Aorta (tissue), 5 donors: Measurements from ENCODE around the gene NHERF2. TPM values are rescaled to one million over a fixed set of nuclear protein-coding genes. Genes with fewer than 3 reads are reported as not detected.

Source experiments
- ATAC-seq: fragments of 200-7000 bp; cut with Tn5 transposase; one replicate; pipeline ENCODE4 v1.9.1; 2022; ENCODE audit warnings: moderate library complexity; ENCODE audit not compliant: low FRiP score
- DNase-seq, 2 donors: peaks; one replicate each; pipeline ENCODE4 v3.0.0-alpha.2; 2020
- H3K27ac ChIP-seq, 2 donors: one replicate each; pipeline ENCODE4 v1.5.1; 2013; ENCODE audit warnings: low read length in 2 of 2, mild to moderate bottlenecking in 2 of 2, moderate library complexity in 2 of 2, control low read depth in 1 of 2, inconsistent platforms in 1 of 2, low read depth in 1 of 2
- H3K27me3 ChIP-seq, 2 donors: one replicate each; pipeline ENCODE4 v1.6.1; 2013; ENCODE audit warnings: control low read depth in 1 of 2, low read length in 1 of 2, mild to moderate bottlenecking in 1 of 2, moderate library complexity in 1 of 2; ENCODE audit not compliant: insufficient read depth in 2 of 2, control insufficient read depth in 1 of 2
- H3K36me3 ChIP-seq, 2 donors: one replicate each; pipeline ENCODE4 v1.6.1; 2013; ENCODE audit warnings: control low read depth in 1 of 2, low read length in 1 of 2, mild to moderate bottlenecking in 1 of 2; ENCODE audit not compliant: insufficient read depth in 2 of 2, control insufficient read depth in 1 of 2
- H3K4me1 ChIP-seq, 2 donors: one replicate each; pipeline ENCODE4 v1.6.1; 2013; ENCODE audit warnings: low read length in 2 of 2, control low read depth in 1 of 2, mild to moderate bottlenecking in 1 of 2, moderate library complexity in 1 of 2; ENCODE audit not compliant: insufficient read depth in 2 of 2, control insufficient read depth in 1 of 2
- H3K4me3 ChIP-seq, 2 donors: one replicate each; pipeline ENCODE4 v1.5.1; 2013; ENCODE audit warnings: low read length in 2 of 2, control low read depth in 1 of 2, mild to moderate bottlenecking in 1 of 2
- H3K9me3 ChIP-seq: one replicate; pipeline ENCODE4 v1.6.1; 2013; ENCODE audit warnings: mild to moderate bottlenecking, low read length; ENCODE audit not compliant: control insufficient read depth
- WGBS, 2 donors: extraction: QIAGEN DNeasy Blood & Tissue Kit; methylation state at CpG; one replicate each; pipeline ENCODE4 v1.1.7; 2013; 5-methylcytosine and 5-hydroxymethylcytosine counted together
- intact Hi-C, 2 donors: fragments of 100-400 bp; cut with DNase I; formaldehyde crosslinking; loops; one replicate each; pipeline versions ENCODE4 v1.14.2 to v1.15.0; 2022
- polyA plus RNA-seq, 2 donors: library from polyadenylated mRNA; stranded (reverse); fragments of 200-250 nt; gene quantifications; one replicate each; pipeline ENCODE4 v1.2.3, GENCODE V29; 2013
- total RNA-seq, 2 donors: library from RNA; stranded (reverse); fragmentation: NEBNext Ultra II Directional; extraction: Animal tissue kit (Norgen Biotek cat#: 25700); gene quantifications; one replicate each; pipeline ENCODE4 v1.2.1, GENCODE V29; 2021
- donor health status: healthy with polysubstance abuse.
- donor health status: Bipolar disorder and iron deficiency.
- donor health status: DM: no; HTN: no; CAD: no.
- donor health status: DM: no; HTN: no; CAD: no.
- donor health status: DM: yes; HTN: yes; CAD: no.

The NHERF2 gene
- total and polyA plus RNA-seq, 4 donors, result 81.8 to 133 (median 114) TPM

DNA sequence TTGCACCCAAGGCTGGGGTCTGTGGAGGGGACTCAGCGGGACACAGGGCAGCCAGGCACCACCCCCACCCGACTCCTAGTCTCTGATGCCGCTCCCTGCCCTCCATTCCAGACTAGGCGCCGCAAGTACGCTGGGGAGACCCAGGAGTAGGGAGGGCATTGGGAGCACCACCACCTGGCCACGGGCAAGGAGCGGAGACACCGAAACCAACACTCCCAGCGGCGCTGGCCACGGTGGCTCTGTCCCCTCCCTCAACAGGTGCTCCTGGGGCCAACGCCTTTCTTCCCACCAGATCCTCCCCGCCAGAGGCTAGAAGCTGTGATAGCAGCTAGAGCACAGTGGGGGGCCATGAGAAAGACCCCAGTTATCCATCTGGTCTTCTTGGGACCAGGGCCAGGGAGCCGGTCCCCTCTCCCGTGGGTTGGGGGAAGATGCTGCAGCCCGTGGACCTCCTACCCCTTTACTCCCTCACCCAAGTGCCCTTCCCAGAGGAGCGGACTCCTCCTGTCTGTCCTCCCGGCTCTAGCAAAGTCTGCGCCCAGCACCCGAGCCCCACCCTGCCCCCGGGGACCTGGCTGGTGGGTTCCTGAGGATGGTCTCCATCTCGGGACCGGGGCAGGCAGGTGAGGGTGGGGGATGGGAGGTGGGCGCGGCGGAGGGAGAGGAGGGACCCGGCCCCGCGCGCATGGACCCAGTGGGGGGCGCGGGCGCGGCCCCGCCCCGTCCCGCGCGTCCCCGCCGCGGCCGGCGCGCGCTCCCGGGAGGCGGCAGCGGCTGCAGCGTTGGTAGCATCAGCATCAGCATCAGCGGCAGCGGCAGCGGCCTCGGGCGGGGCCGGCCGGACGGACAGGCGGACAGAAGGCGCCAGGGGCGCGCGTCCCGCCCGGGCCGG is 37.2 kb upstream of the NHERF2 start, which contains the start of gene SYNGR3:
TSS of gene SYNGR3 (plus strand) at position 762 of the 892 bp plus-strand sequence. CDS start 133 bp downstream, outside the sequence.
- Histone ChIP-seq H3K9me3 (no peaks in the 10 kb centered on the region), H3K36me3 (no peaks in the 10 kb centered on the region), H3K4me1 (no peaks in the 10 kb centered on the region), H3K27me3 (no peaks in the 10 kb centered on the region), H3K4me3 (no peak within 1 kb of the TSS), H3K27ac (no peak within 1 kb of the TSS)
- DNase-seq (no peak), ATAC-seq (no peak)
- 6 to 9% methylated on average over 41 to 67 of the region's 67 CpGs for WGBS, 2 donors
- intact Hi-C loops, result no loop called here

DNA sequence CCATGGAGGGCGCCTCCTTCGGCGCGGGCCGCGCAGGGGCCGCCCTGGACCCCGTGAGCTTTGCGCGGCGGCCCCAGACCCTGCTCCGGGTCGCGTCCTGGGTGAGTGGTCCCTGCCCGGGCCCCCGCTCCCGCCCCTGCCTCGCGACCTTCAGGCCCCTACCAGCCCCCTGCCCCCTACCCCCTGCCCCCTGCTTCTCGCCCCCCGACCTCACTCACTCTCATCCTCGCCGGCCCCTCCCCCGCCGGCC is 36.7 kb upstream of the NHERF2 start:
- 0 to 1% methylated on average over 1 to 25 of the region's 25 CpGs for WGBS, 2 donors
- Histone ChIP-seq H3K27ac (no peak overlapping the region), H3K36me3 (no peaks in the 10 kb centered on the region), H3K27me3 (no peaks in the 10 kb centered on the region), H3K4me3 (no peak overlapping the region), H3K9me3 (no peaks in the 10 kb centered on the region), H3K4me1 (no peaks in the 10 kb centered on the region)
- no peak for DNase-seq
- intact Hi-C loops, result no loop called here
- ATAC-seq, result no peak

DNA sequence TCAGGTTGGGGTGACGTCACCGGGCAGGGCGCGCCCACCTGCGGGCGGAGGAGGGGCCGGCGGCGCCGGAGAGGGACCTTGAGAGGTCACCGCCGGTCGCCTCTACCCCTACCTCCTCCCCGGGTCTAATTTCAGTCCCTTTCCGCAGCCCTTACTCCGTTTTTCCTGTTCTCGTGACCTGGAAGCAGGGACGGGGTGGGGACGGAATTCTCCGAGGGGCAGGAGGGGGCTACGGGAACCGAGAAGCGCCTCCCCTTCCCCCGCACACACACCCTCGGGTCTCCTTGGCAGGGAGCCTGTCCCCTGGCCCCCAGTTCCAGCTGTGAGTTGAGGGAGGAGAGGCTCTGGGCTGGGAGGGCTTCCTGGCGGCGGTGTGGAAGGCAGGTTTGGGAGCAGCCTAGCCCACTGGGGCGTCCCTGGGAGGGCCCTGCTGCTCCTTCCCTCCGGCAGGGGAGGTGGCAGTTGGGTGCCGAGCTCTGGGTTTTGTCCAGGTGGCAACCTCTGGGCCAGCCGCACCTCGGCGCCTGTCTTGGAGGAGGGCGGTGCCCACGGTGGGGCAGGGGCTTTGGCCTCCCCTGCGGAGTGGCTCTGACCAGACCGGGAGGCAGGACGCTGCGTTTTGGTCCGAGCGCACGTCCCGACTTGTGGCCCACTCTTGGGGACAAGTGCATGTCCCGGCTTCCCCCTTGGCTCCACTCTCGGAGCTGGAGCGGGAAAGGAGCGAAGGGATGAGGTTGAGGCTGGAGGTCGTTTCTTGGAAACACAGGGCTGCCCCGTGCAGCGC is 36.2 kb upstream of the NHERF2 start:
- ATAC-seq (no peak), DNase-seq (no peak)
- H3K4me1 ChIP-seq, result no peaks in the 10 kb centered on the region
- 2 to 3% methylated on average over 44 to 50 of the region's 50 CpGs for WGBS, 2 donors
- intact Hi-C loops, result no loop called here
- H3K36me3 ChIP-seq, result no peaks in the 10 kb centered on the region
- H3K9me3 ChIP-seq, result no peaks in the 10 kb centered on the region
- H3K27me3 ChIP-seq, result no peaks in the 10 kb centered on the region
- H3K27ac ChIP-seq, result no peak overlapping the region
- H3K4me3 ChIP-seq, result no peak overlapping the region

DNA sequence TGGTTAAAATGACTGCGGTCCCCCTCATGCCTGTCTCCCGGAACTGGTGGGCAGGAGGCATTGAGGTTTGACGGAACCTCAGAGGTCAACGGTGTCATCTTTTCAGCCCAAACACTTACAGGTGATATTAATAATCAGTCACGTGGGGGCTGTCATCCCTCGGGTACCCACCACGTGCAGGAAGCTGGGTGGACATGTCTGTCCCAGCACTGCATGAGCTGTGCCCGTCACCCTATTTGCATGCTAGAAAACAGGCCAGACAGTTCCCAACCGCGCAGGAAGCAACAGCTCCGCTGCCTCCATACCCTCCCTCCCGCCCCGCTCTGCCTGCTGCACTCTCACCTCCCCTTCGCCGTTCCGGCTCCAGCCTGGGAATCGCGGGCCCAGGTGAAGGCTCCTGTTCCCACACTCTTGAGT is 35.6 kb upstream of the NHERF2 start:
- no peak for ATAC-seq
- 6 to 11% methylated on average over 17 to 18 of the region's 18 CpGs for whole genome bisulfite sequencing, 2 donors
- H3K4me3 ChIP-seq, result no peak overlapping the region
- no peak for DNase-seq
- no peaks in the 10 kb centered on the region for H3K4me1 ChIP-seq
- intact Hi-C loops, result no loop called here
- H3K9me3 ChIP-seq, result no peaks in the 10 kb centered on the region
- H3K27ac ChIP-seq, result no peak overlapping the region
- H3K27me3 ChIP-seq, result no peaks in the 10 kb centered on the region
- H3K36me3 ChIP-seq, result no peaks in the 10 kb centered on the region

DNA sequence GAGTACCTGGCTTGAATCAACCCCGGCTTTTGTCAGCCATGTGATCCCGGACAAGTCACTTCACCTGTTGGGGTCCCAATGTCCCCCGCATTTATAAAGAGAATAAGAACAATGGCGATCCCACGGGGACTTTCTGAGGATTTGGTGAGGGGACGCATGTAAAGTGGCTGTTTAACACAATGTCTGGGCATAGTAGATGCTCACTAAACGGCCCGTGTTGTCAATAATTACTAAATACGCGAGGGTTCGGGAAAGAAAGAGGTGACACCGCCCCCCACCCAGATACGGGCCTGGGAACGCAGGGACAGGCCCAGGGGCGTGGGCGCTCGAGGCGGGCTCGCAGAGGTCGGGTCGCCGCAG is 35.1 kb upstream of the NHERF2 start:
- H3K4me1 ChIP-seq, result no peaks in the 10 kb centered on the region
- H3K27ac ChIP-seq, result no peak overlapping the region
- no peaks in the 10 kb centered on the region for H3K9me3 ChIP-seq
- H3K36me3 ChIP-seq, result no peaks in the 10 kb centered on the region
- no peaks in the 10 kb centered on the region for H3K27me3 ChIP-seq
- intact Hi-C loops, result no loop called here
- no peak overlapping the region for H3K4me3 ChIP-seq
- DNase-seq (no peak), ATAC-seq (no peak)
- 12 to 16% methylated on average over 21 to 22 of the region's 22 CpGs for WGBS, 2 donors

DNA sequence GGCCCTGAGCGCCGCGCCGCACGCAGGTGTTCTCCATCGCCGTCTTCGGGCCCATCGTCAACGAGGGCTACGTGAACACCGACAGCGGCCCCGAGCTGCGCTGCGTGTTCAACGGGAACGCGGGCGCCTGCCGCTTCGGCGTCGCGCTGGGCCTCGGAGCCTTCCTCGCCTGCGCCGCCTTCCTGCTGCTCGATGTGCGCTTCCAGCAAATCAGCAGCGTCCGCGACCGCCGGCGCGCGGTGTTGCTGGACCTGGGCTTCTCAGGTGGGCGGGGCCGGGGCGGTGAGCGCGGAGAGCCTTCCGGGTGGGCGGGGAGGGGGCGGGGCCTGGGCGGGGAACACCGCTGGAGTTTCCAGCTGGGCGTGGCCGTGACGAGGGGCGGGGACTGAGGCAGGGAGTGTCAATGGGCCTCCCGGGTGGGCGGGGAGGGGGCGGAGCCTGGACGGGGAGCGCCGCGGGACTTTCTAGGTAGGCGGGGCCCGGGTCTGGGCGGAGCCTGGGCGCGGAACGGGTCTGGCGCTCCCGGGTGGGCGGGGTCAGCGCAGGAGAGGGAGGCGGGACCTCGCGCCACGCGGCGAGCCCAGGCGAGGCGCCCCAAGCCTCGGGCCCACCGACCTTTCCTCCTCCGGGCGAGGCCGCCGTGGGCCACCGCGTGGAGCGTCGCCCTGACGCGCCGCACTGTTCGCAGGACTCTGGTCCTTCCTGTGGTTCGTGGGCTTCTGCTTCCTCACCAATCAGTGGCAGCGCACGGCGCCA is 34.6 kb upstream of the NHERF2 start:
- H3K27me3 ChIP-seq, result no peaks in the 10 kb centered on the region
- no peaks in the 10 kb centered on the region for H3K9me3 ChIP-seq
- no peaks in the 10 kb centered on the region for H3K36me3 ChIP-seq
- H3K27ac ChIP-seq, result no peak overlapping the region
- DNase-seq, result peak; percentile 98
- peak; percentile 91 for ATAC-seq
- H3K4me1 ChIP-seq, result no peaks in the 10 kb centered on the region
- intact Hi-C loops, result no loop called here
- WGBS, 2 donors, result 3% methylated on average over 49 to 96 of the region's 96 CpGs
- H3K4me3 ChIP-seq, result no peak overlapping the region

DNA sequence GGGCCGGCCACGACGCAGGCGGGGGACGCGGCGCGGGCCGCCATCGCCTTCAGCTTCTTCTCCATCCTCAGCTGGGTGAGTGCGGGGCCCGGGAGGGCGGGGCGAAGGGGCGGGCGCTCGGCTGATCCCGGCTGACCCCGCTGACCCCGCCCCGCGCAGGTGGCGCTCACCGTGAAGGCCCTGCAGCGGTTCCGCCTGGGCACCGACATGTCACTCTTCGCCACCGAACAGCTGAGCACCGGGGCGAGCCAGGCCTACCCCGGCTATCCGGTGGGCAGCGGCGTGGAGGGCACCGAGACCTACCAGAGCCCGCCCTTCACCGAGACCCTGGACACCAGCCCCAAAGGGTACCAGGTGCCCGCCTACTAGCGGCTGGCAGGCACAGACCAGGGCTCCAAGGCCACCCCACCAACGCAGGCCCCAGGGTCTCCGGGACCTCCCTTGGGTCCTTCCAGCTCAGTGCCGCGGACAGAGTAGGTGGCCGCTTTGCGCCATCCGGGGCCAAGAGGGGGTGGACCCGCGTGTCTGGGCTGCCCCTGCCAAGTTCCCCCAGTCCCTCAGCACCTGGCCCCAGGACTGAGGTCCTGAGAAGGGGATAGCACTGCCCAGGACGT is 33.9 kb upstream of the NHERF2 start:
- H3K4me1 ChIP-seq, result no peaks in the 10 kb centered on the region
- no peak overlapping the region for H3K27ac ChIP-seq
- H3K9me3 ChIP-seq, result no peaks in the 10 kb centered on the region
- intact Hi-C loops, result no loop called here
- ATAC-seq, result peak; percentile 19
- H3K36me3 ChIP-seq, result no peaks in the 10 kb centered on the region
- H3K4me3 ChIP-seq, result no peak overlapping the region
- H3K27me3 ChIP-seq, result no peaks in the 10 kb centered on the region
- WGBS, 2 donors, result 40 to 41% methylated on average over 46 to 50 of the region's 50 CpGs
- DNase-seq, result no peak

DNA sequence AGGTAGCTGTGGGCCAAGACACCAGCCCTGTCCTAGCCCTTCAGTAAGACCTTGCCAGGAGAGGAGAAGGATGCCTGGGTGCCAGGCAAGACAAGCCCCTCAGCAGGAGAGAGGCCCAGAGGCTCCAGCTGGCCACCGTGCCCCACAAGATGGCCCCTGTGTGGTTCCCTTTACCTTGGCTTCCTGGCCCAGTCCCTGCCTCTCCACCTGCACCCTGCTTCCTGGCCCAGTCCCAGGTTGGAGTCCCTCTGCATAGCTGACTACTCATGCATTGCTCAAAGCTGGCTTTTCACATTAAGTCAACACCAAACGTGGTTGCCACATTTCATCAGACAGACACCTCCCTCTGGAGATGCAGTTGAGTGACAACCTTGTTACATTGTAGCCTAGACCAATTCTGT is 33.0 kb upstream of the NHERF2 start:
- DNase-seq, result no peak
- 51 to 52% methylated on average over 2 of the region's 2 CpGs for WGBS, 2 donors
- peaks cover 0 to 2% of the 10 kb centered on the region in 2 donors for H3K36me3 ChIP-seq
- no peak overlapping the region for H3K27ac ChIP-seq
- ATAC-seq, result no peak
- no peak overlapping the region for H3K4me3 ChIP-seq
- intact Hi-C loops, result no loop called here
- H3K9me3 ChIP-seq, result no peaks in the 10 kb centered on the region
- H3K27me3 ChIP-seq, result no peaks in the 10 kb centered on the region
- no peaks in the 10 kb centered on the region for H3K4me1 ChIP-seq
